Hematopoietic multipotent progenitor cell treated with erythropoietin and hydrocortisone succinate and interleukin-3 and kit ligand, for 17 days (in vitro differentiated cells): ENCODE measurements around the gene TMSB10.
"Not testable (repeated sequence)": the region's sequence is repeated elsewhere in the genome, so short reads cannot be mapped to it uniquely, and the experiment has no call there.

Experiments used
- DNase-seq: peaks from one replicate; pipeline ENCODE4 v3.0.0-alpha.2; 2015; ENCODE audit warnings: low spot score

The TMSB10 gene

DNA sequence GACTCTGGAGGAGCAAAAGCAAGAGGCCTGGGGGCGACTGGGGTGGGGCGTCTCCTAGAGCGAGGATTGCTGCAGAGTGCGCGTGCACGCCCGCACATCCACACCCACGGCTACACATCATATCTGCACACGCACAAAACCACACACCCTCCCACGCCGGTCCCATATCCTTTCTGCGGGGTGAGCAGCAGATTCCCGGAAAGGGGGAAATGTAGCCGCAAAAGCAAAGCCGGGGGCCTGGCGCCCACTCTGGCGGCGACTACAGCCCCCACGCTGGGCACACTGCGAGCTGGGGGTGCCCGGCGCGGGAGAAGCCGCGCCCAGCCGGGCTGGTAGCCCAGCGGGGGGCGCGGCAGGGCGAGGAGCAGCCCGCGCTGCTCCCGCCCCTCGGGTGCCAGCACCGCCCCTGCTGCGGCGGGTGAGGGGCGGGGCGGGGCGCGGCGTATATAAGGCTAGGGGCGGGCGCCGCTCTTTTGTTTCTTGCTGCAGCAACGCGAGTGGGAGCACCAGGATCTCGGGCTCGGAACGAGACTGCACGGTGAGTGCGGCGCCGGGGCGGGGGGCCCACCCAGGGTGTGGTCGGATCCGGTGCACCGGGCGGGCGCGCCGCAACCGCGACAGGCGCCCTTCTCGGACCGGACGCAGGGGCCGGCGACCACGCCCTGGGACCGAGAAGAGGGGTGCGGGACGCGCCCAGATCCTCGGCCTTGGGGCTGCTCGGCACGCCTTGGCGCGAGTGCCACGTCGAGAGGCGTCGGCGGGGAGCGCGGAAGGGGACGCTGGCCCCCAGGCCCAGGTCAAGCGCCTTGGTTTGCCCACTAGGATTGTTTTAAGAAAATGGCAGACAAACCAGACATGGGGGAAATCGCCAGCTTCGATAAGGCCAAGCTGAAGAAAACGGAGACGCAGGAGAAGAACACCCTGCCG is at the start of gene TMSB10:
TSS of gene TMSB10 (plus strand) at position 476 of the 927 bp plus-strand sequence.
- DNase-seq = peak; percentile 54

DNA sequence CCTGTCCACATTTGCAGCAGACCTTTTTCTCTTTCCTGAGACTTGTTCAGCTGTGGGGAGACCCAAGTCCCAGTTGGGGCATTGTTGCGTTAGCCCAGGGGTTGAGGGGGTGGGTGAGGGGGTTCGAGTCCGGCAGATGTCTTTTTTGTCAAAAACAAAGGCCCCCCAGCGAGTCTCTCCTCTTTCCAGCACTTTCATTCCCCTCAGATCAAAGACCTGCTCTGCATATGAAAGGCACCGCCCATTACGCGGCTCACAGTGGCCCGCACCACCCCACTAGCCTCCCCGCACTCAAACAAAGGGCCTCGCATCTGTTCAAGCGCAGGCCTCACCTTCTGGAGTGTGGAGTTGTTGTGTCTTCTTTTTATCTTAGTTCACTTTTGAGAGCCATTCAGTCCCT is 49.7 kb upstream of the TMSB10 start:
- DNase-seq = no peak

DNA sequence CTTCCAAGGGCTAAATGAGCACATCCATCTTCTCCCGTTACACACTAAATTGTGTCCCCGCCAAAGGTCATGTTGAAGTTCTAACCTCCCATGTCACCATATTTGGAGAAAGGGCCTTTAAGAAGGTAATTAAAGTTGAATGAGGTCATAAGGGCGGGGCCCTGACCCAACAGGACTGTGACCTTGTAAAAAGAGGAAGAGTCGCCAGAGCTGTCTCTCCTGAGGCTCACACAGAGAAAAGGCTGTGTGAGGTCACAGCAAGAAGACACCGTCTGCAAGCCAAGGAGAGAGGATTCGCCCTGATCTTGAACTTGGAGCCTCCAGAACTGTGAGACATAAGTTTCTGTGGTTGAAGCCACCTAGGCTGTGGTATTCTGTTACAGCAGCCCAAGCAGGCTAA is 48.7 kb upstream of the TMSB10 start:
- DNase-seq = no peak

DNA sequence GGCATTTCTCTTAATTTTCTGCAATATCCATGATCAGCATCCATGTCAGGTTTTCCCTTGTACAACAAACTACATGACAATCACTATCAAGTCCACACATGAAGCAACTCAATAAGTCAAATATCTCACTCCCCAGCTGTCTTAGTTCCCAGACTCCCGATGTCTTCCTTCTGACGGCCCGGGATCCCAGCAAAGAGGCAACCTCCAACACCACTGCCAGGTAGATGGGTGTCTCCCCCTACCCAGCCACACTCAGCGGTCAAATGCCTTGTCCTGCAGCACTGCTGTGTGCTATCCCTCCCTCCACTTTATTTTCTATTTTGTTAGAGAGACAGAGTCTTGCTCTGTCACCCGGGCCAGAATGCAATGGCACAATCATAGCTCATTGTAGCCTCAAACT is 47.9 kb upstream of the TMSB10 start:
- no peak for DNase-seq

DNA sequence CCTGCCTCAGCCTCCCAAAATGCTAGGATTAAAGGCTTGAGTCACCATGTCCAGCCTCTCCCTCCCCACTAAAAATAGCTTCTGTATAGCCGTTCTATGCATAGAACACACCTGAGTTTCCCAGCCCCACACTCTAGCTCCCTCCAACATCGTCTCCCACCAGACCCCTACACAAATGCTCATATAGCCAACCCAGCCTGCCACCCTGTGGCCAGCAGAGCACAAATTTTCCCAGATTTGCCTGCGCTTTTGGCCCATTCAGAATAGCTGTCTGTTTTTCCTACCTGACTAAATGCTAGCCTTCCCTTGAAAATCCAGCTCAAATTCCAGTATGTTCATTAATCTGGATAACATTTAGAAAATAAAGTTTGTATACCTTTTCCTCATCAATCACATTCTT is 47.3 kb upstream of the TMSB10 start:
- DNase-seq = no peak

DNA sequence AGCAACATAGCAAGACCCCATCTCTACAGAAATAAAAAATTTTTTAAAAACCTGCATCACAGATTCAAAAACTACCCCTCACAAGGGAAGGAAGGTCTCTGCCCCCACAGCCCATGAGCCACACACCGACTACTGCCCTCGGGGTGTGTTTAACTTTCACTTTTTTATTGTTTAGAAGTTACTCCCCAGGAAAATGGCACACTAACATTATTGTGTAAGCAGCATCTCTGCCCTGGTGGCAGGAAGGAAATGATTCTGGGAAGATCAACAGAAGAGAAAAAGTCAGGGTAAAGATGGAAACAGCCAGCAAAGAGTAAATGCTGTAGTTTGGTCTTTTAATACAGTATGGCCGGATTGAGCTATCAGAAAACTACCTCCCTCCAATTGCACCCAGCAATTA is 46.5 kb upstream of the TMSB10 start:
- no peak for DNase-seq

DNA sequence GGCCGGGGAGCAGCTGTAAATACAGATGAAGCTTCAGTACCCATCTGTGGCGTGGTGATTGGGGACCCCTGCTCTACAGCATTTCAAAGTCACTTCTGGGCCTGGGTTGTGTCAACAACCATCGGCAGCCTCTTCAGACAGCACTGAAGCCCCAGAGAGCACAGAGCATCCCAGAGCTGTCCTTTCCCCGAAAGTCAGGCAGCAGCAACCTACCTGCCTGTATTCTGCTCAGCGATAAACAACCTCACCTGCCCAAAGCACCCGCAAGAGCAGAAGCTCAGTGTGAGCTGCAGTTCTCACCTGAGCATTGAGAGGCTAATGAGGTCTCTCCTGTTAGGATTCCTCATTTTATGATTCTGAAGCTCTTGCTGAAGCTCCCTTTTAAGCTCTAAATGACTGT is 43.9 kb upstream of the TMSB10 start:
- DNase-seq = no peak

DNA sequence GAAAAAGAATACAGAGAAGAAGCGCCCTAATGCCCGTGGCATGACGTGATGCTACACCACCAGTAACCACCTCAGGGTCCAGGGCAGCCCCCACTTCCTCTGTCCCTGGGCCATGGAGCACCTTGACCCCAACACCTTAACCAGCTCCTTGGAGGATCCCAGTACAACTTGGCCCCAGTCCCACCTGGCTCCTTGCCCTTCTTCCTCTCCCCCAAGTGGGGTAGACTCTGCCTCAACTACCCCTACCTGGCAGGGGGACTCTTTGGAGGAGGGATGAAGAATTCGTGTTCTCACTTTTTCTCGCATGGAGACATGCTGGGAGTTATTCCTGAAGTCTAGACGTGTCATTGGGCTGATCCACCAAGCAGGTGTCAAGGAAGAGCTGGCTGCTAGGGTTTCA is 43.5 kb upstream of the TMSB10 start:
- DNase-seq = no peak

DNA sequence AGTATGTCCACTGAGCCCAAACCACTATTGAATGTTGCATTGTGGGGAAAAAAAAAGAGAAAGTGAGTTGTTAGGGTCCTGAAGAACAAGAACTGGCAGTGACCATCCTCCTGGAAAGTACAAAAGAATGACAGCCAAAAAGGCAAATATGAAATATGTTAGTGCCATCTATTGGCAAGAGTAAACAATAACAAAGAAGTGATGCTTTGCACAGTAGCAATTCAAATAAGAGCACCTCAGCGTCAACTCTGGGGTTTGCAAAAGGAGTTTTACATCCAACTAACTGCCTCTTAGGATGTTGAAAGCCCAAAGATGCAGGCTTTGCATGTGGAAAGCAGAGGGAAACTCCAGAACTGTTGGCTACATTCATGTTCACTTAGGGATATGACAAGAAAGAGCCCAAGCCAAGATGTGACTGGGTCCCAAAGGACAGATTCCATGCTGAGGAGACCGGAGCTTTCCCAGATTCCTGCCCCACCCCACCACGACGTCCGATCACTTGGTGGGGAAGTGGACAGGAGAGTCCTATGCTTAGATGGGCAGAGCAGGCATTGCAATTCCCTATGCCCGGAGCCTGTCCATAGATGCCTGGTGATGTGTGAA is 40.2 kb upstream of the TMSB10 start:
- DNase-seq = no peak

DNA sequence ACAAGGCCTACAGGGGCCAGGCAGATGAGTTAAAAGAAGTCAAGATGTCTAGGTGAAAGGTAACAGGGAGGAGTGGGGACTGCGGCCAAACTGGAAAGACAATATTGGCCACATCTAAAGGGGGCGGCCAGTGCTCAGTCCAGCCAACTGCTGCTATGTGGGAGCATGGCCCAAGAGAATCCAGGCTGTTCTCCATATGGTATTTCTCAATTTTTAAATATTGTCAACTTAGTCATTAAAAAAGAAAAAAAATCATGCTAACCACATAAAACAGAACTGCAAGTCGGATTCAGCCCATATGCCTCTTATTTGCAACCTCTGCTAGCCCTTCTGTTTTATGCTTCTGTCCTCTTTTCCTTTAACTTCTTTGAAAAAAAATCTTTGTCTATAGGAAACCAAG is 39.3 kb upstream of the TMSB10 start:
- no peak for DNase-seq

DNA sequence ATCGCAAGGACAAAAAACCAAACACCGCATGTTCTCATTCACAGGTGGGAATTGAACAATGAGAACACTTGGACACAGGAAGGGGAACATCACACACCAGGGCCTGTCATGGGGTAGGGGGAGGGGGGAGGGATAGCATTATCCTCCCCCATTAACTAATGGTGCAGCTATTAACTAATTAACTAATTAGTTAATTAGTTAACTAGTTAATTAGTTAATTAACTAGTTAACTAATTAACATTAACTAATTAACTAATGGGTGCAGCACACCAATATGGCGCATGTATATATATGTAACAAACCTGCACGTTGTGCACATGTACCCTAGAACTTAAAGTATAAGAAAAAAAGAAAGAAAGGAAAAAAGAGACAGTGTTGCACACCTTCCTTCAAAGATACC is 37.1 kb upstream of the TMSB10 start:
- not testable (repeated sequence) for DNase-seq

DNA sequence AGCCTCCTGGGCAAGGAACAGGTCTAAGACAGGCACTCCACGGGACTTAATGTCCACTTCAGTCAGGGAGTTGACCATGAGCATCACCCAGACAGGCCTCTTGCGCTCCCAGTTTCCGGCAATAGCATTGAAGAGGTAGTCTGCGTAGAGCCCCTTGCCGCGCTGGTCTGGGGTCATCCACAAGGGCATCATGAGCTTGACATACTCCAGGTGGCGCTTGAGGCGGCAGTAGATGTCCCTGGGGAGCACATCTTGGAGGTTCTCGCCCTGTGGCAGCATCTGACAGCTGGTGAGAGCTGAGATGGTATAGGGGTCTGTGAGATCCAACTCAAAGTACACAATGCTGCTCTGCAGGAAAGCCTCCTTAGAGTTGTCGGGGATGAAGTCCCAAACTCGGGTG is 35.1 kb upstream of the TMSB10 start:
- DNase-seq = no peak

DNA sequence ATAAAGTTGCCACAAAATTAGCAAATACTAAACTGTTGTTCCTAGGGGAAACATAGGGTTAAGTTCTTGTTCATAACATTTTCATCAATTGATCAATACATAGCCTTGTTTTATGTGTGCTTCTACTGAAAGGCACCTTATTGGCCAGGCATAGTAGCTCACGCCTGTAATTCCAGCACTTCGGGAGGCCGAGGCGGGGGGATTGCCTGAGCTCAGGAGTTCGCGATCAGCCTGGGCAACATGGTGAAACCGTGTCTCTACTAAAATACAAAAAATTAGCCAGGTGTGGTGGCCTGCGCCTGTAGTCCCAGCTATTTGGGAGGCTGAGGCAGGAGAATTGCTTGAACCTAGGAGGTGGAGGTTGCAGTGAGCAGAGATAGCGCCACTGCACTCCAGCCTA is 32.8 kb upstream of the TMSB10 start:
- DNase-seq = not testable (repeated sequence)

DNA sequence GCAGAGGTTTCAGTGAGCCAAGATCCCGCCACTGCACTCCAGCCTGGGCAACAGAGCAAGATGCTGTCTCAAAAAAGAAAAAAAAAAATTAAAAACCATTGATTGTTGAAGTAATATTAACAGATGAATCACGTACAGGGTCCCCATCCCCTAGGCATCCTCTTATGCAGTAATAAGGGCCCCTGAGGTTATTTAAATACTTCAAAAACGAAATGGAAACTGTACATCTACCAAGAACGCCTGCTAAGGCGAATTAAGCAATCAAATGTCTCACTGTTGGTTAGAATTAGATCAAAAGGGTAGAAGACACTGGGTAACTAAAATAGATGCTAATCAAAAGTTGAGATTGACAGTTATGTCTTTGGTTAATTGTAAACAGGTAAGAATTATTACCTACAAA is 32.1 kb upstream of the TMSB10 start:
- no peak for DNase-seq

DNA sequence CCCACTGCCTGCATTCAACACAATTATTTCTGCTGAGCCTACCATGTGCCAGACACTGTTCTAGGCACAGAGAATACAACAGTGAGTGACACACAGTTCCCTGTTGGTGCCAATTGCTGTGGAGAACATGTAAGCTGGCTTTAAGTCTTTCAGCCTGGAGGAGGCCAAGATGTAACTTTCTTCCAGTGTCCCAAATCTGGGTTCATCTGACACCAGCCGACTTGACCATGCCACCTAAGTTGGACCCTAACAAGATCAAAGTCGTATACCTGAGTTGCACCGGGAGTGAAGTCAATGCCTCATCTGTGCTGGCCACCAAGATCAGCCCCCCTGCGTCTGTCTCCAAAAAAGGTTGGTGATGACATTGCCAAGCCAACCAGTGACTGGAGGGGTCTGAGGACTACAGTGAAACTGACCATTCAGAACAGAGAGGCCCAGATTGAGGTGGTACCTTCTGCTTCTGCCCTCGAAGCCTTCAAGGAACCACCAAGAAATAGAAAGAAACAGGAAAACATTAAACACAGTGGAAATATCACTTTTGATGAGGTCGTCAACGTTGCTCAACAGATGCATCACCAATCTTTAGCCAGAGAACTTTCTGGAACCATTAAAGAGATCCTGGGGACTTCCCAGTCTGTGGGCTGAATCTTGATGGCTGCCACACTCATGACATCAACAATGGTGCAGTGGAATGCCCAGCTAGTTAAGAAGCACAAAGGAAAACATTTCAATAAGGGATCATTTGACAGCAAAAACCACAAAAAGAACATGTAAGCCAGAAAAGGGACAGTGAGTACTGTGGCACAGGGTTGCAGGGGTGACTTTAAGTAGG is 30.9 kb upstream of the TMSB10 start:
- no peak for DNase-seq

DNA sequence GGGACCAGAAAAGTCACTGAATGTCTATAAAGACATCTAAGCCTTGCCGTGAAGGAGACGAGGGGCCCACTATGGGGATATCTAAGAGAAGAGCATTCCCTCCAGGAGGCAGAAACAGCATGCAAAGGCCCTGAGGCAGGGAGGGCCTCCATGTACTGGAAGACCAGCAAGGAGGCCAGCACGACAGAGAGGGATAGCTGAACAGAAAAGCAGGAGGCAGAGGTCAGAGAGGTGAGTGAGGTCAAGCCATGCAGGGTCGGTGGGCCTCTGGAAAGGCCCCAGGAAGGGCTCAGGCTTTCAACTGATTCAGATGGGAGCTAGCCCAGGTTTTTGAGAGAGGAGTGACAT is 30.3 kb upstream of the TMSB10 start:
- no peak for DNase-seq

DNA sequence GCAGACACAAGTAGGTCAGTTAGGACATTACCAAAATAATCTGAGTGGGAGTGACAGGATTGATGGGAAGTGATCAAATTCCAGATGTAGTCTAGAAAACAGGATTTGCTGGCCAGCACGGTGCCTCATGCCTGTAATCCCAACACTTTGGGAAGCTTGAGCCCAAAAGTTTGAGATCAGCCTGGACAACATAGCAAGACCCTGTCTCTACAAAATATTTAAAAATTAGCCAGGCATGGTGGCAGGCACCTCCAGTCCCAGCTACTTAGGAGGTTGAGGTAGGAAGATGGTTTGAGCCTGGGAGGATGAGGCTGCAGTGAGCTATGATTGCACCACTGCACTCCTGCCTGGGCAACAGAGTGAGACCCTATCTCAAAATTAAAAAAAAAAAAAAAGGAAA is 29.8 kb upstream of the TMSB10 start:
- not testable (repeated sequence) for DNase-seq

DNA sequence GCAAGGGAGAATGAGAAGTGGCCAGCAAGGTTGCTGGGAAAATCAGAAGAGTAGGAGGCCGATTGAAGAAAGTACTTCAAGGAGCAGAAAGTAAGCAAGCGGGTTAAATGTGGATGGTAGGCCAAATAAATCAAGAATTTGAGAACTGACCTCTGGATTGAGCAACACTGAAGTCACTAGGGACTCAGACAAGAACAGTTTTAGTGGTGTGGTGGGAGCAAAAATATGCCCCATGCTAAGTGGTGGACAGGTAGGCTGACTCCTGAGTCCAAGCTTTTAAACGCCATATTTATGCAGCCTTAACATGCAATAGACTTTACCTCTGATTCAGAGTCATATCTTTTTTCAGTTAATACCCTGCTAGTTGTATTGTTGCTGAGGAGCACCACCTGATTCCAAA is 29.1 kb upstream of the TMSB10 start:
- DNase-seq = no peak

DNA sequence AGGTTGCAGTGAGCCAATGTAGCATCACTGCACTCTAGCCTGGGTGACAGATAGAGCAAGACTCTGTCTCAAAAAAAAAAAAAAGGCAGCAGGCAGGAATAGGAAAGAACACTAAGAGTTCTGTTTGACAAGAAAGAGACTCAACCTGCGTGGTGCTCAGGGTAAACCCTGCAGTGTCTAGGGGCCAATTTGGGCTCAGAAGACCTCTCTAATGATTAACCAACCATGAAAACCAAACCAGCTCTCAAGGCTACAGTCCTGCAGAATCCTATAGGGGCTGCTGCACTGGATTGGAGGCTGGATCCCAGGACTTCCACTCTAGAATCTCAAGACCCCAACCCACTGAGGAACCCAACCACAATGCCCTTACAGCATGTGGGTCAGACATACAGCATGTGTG is 27.0 kb upstream of the TMSB10 start:
- no peak for DNase-seq

DNA sequence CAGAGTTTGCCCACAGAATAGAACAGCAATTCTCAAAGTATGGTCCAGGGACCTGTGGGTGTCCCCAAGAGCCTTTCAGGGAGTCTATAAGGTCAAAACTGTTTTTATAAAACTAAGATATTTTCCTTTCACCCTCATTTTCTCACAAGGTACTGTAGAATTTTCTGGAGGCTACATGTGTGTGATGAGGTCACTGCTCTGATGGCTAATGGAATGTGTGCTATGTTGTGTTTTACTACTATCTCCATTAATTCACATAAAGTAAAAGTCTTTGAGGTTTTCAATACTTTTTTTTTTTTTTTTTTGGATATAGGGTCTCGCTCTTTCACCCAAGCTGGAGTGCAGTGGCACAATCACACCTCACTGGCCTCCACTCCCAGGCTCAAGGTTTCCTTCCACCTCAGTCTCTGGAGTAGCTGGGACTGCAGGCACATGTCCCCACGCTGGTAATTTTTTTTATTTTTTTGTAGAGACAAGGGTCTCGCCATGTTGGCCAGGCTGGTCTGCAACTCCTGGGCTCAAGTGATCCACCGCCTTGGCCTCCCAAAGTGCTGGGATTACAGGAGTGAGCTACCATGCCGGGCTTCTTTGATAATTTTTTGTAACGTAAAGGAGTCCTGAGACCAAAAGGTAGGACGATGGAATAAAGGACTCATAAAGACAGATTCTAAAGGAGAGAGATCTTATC is 26.4 kb upstream of the TMSB10 start:
- no peak for DNase-seq

DNA sequence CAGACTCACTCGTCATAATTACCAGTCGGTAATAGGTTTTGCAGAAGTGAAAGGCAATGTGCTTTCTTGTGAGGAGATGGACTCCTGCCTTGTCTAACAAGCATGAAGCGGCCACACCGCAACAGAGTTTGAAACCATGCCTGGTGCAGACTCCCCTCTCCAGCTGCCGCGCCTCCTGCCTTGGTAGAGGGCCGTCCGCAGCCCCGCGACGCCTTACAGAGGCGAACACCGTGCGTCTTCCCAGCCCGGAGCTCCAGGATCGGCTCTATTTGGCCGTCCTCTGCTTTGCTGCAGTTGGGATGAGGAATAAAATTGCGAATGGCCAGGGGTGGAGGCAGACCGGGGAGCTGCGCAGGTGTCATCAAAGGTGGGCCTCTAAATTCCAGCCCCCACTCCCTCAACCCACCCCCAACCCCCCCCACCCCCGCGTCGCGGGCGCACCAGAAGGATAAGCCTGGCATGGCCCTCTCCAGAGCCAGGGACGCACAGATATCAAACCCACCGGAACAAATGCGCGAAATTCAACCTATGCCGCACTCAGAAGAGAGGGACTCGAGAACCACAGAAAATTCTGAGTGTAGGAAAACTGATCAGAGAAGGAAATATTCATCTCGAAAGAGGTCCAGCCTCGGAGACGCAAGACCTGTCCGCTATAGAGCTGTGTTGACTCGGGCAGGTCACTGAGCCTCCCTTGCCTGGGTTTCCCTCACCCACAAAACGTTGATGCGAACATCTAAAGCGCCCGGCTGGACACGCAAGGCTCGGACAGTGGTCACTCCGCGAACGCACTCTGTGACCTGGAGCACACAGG is 25.7 kb upstream of the TMSB10 start:
- DNase-seq = no peak

DNA sequence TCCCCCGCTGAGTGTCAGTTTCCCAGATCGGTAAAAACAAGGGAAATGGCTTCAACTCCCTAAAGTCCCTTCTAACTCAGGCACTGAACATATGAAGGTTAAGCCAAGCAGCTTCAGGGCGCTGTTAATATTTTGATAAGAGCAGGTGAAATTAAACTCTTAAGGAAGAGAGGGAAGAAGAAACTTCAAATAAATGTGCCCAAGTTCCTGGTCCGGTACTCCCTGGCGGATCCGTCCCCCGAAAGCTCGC is 25.1 kb upstream of the TMSB10 start:
- DNase-seq = no peak
